Mammary epithelial cell (primary cell): ENCODE data around the gene HDAC4.

Experiments used
- EZH2 ChIP-seq: IDR thresholded peaks from 2 replicates; pipeline ENCODE4 v1.6.1; 2012; ENCODE audit warnings: low read length, inconsistent platforms, borderline replicate concordance
- TF ChIP-seq, protein P1 (sequence below), 2 donors: IDR thresholded peaks in 1 of 2; conservative IDR thresholded peaks in 1 of 2; 2 replicates each; pipeline ENCODE4 v1.5.1; 2011 to 2012; ENCODE audit warnings: inconsistent platforms in 2 of 2, low read length in 2 of 2, mild to moderate bottlenecking in 2 of 2, control low read depth in 1 of 2, low read depth in 1 of 2; ENCODE audit not compliant: insufficient read depth in 1 of 2; ENCODE audit errors: extremely low read depth in 1 of 2

DNA sequence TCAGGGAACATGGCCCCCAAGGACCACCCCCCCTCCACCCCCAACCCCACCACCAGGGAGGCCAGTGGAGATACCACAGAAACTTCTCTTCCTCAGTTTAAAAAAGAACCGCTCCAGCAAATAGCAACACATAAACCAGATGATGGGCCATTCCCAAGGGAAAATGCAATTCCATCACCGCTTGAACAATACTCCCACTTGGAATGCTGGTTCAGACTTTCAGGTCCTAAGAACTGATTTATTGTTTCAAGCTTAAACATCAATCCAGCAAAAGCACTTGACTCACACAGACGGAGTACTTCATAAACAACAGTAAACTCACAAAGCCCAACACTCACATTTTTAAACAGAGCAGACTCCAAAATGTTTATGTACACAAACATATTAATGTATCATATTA is 6.9 kb downstream of the HDAC4 start:
- TF ChIP-seq, protein P1, sequence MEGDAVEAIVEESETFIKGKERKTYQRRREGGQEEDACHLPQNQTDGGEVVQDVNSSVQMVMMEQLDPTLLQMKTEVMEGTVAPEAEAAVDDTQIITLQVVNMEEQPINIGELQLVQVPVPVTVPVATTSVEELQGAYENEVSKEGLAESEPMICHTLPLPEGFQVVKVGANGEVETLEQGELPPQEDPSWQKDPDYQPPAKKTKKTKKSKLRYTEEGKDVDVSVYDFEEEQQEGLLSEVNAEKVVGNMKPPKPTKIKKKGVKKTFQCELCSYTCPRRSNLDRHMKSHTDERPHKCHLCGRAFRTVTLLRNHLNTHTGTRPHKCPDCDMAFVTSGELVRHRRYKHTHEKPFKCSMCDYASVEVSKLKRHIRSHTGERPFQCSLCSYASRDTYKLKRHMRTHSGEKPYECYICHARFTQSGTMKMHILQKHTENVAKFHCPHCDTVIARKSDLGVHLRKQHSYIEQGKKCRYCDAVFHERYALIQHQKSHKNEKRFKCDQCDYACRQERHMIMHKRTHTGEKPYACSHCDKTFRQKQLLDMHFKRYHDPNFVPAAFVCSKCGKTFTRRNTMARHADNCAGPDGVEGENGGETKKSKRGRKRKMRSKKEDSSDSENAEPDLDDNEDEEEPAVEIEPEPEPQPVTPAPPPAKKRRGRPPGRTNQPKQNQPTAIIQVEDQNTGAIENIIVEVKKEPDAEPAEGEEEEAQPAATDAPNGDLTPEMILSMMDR (conservative IDR thresholded peaks at IDR 0.05 in 1 of 2, IDR thresholded peaks at IDR 0.05 in 1 of 2; ENCODE audit: extremely low read depth in 1 of 2, insufficient read depth in 1 of 2, low read depth in 1 of 2, low read length in 2 of 2), result no peak
- no peak for TF ChIP-seq EZH2
